GM18511 (cell line): ENCODE measurements around the gene NEK2.
"Not testable (repeated sequence)": the region's sequence is repeated elsewhere in the genome, so short reads cannot be mapped to it uniquely, and the experiment has no call there.

Experiments used
- ATAC-seq: cut with Tn5 transposase; IDR thresholded peaks from one replicate; pipeline ENCODE4 v1.9.1; 2021; ENCODE audit warnings: mild to moderate bottlenecking, moderate library complexity; ENCODE audit not compliant: unreplicated experiment

NEK2 gene

DNA sequence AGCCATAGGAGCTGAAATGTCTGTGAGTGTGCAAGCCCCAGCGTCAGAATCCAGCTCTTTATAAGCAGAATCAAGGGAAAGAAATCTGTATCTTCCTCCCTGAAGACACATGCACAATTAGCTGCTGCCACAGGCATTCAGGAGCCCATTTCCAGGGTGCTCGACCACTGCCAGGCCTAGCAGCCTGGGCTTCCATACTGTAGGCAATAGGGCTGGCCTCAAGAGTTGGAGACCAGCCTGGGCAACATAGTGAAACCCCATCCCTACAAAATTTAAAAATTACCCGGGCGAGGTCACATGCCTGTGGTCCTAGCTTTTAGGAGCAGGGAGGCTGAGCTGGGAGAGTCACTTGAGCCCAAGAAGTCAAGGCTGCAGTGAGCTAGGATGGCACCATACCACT lies 41.0 kb downstream of the NEK2 start:
- ATAC-seq = no peak

- no peak for ATAC-seq
Observed at GRCh38 chr1:211633524-211633846, 41.9 kb downstream of the NEK2 start.

GRCh38 chr1:211632808-211633523 lies 42.5 kb downstream of the NEK2 start:
- ATAC-seq = no peak

DNA sequence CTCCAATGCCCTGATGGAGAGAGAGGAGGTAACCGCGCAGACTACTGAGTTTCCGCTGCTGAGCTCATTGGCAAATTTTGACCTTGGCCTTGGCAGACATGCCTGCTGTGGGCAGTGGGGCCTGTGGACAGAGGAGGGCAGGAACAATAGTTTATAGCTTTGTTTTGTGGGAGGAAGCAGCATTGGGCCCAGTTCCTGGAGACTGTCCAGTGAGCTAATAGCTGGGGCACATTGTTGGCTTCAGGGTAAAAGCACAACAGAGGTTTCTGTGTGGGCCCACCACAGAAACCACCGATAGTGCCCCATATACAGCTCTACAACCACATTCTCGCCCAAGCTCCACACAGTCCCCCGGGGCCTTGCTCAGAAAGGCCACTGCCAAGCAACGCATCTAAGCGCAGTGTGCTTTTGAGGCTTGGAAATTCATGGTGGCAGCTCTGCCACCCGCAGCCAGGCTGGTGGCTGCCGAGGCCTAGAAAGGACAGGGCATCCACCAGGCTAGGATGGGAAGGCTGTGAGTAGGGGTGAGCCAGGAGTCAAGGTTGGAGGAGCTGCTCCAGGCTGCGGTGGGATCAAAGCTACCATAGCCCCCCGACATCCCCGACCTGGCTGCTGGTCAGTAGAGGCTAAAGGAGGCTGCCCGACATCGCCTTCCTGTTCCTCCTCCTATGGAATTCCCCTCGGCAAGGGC lies 43.2 kb downstream of the NEK2 start:
- peak; percentile 89 for ATAC-seq

DNA sequence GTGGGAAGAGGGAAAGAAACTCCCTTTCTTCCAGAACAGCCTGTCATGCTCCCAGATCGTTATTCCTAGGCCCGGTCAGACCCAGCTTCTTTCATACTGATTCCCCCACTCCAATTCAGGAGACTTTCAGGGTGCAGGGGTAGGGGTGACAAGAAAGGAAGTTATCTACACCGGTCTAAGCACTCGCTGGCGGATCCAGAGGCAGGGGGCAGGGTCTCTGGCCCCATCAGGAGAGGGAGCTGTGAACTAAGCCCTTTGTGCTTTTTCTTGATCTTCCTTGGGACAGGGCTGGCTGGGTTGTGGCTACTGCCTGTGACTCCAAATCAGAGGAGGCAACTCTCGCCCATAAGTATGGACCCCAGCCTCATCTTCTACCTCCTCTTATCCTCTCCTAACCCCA lies 44.3 kb downstream of the NEK2 start:
- ATAC-seq = no peak

GRCh38 chr1:211630236-211631081 lies 45.0 kb downstream of the NEK2 start:
- ATAC-seq = no peak

- no peak for ATAC-seq
Observed at GRCh38 chr1:211628417-211628816, 47.0 kb downstream of the NEK2 start.

GRCh38 chr1:211627259-211627658 lies 48.2 kb downstream of the NEK2 start:
- ATAC-seq = no peak

DNA sequence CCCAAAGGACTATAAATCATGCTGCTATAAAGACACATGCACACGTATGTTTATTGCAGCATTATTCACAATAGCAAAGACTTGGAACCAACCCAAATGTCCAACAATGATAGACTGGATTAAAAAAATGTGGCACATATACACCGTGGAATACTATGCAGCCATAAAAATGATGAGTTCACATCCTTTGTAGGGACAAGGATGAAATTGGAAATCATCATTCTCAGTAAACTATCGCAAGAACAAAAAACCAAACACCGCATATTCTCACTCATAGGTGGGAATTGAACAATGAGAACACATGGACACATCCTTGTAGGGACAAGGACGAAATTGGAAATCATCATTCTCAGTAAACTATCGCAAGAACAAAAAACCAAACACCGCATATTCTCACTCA lies 49.6 kb downstream of the NEK2 start:
- not testable (repeated sequence) for ATAC-seq

DNA sequence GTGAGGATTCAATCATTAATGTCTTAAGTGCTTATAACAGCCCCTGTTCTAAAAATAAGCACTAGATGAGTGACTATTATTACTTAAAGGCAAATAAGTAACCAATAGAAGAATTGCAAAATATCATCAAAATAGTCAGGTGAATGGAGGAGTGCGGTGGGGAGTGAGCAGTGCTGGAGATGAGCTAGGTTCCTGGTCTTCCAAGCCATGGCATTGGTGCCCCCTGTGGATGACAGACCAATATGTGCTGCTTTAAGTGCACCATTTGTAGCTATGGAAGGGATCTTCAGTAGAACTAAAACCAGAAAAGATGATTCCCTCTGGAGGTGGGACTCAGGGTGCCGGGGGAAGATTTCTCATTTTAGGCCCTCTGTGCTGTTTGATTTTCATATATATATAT lies 50.4 kb downstream of the NEK2 start:
- no peak for ATAC-seq

GRCh38 chr1:211623515-211623914 lies 51.9 kb downstream of the NEK2 start:
- ATAC-seq = no peak

- ATAC-seq = no peak
Observed at GRCh38 chr1:211621447-211622198, 53.8 kb downstream of the NEK2 start.

DNA sequence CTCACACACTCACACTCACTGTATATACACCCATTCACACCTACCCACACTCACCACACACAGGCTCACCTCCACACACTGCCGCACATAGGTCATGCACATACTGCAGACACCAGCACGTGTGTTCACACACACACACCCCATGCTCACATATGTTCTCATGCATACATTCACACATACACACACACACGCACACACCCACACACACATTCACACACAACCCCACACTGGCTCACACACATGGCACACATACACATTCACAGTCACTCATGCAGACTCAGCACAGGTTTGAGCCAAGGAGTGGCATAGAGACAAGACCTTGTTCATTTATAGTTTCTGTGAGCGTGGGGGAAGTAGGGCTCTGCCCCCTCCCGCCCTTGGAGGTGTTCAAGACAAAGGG lies 55.3 kb downstream of the NEK2 start:
- no peak for ATAC-seq

GRCh38 chr1:211619033-211619996 lies 56.1 kb downstream of the NEK2 start:
- no peak for ATAC-seq

- no peak for ATAC-seq
Observed at GRCh38 chr1:211616965-211617297, 58.5 kb downstream of the NEK2 start.

DNA sequence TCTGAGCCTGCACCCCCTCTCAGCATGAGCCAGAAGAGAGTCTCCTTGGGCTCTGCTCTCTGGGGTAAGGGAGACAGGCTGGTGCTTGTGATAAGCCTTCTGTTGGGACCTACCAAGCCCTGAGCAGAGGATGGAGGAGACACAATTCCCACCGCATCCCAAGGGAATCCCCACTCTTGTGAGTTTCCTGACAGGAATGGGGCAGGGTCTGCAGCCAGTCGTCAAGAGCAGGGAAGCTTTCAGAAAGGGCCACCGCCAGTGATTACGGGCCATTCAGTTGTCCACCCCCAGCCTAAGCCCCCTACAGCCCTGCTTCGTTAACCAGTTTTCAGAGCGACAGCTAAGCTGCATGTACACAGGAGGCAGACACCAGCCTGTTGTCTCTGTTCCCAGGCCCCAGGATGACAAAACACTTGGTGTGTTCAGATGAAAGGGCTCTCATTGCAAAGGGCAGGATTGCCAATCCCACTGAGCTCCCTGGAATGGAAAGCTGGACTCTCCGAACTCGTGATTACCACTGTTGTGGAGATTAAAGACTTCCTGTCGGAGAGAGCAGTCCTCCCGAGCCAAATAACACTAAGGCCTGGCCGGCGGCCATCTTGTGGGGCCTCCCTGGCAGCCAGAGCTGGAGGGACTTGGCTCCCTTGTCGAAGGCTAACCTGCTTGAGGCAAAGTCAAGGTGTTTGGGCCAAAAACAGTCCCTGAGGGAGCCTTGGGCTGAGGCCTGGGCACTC lies 59.0 kb downstream of the NEK2 start:
- no peak for ATAC-seq

DNA sequence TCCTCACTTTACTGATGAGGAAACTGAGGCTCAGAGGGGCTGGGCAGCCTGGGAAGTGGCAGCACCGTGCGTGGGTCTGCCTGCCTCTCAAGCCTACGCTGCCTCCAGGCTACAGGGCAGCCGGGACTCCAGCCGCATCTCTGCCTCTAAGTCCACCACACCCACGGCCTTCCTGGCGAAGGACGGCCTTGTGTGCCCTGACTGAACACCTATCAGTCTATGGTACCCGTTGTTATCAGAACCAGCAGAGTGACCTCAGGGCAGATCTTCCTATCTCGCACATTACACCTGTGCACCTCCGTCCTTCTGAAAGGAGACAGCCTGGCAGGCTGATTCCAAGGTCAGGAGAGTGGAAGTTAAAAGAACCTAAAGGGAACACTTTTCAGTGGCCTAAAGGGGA lies 60.8 kb downstream of the NEK2 start:
- no peak for ATAC-seq

DNA sequence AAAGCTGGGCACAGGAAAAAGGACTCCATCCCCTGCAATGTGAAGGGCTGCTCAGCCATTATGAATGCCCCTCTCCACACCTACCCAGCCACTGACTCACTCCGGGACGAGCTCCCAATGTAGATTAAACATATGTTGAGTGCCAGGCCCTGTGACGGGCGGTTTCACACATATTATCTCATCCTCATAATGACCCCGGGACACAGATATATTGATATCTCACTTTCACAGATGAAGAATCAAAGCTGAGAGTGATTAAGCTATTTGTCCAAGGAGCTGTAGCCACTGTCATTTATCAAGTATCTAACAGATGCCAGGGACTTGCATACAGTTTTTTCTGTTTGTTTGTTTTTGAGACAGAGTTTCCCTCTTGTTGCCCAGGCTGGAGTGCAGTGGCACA lies 61.5 kb downstream of the NEK2 start:
- no peak for ATAC-seq

DNA sequence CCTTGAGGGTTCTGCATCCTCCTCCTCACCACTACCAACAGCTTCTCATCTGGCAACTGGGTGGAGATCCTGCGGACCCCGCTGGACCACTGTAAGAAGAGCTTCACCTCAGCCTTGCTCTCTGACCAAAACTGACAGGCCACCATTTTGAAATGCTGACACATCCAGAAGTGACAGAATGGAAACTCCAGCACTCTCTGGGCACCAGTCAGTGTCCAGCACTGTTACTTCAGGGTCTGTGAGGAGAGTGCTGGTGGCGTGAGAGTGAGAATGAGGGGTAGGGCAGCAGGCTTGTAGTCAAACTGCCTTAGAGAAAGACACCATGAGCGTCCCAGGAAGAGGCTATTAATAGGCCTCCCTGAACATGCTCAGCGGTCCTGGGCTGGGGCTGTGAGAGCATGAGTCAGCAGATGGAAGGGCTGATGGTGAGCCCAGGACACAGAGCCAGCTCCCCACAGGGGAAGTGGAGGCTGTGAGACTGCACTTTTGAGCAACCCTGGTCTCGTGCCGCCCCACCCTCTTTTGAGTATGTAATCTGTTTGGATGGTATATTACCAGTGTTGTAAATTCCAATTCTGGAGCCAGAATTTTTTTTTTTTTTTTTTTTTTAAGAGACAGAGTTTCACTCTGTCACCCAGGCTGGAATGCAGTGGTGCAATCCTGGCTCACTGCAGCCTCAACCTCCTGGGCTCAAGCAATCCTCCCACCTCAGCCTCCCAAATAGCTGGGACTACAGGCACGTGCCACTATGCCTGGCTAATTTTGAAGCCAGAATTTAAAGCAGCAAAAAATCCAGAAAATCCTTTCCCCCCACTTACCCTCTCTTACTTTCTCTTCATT lies 62.1 kb downstream of the NEK2 start:
- ATAC-seq = no peak
